GM18870 (cell line): Measurements from ENCODE around the gene SYNPR.
A peak's percentile ranks its signal among the peaks of the same experiment; 100 is the strongest.
"Not testable (repeated sequence)": the region's sequence is repeated elsewhere in the genome, so short reads cannot be mapped to it uniquely, and the experiment has no call there.

Experiments used
- ATAC-seq: cut with Tn5 transposase; IDR thresholded peaks from one replicate; pipeline ENCODE4 v1.9.1; 2021; ENCODE audit warnings: moderate library complexity; ENCODE audit not compliant: unreplicated experiment

Gene SYNPR

GRCh38 chr3:63278171-63279004 lies at the start of gene SYNPR:
Gene SYNPR, plus strand, starts transcription at chr3:63278308.
- no peak for ATAC-seq

DNA sequence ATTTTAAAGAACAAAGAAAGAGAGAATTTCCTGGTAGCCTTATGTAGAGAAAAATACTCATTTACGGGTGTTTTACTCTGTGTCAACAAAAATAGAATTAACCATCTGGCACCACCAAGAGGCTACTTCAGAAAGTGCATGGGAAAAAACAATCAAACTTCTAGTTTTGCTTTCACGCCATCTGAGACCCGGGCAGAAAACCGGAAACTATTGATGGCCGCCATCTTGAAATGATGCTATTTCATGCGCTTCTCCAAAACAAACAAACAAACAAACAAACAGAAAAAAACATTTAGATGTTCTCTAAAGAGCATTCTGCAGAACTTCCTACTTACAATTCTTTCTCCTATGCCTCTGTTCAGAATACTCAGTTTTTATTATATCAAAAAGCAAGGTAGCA lies 49.4 kb upstream of the SYNPR start:
- peak; percentile 71 for ATAC-seq

DNA sequence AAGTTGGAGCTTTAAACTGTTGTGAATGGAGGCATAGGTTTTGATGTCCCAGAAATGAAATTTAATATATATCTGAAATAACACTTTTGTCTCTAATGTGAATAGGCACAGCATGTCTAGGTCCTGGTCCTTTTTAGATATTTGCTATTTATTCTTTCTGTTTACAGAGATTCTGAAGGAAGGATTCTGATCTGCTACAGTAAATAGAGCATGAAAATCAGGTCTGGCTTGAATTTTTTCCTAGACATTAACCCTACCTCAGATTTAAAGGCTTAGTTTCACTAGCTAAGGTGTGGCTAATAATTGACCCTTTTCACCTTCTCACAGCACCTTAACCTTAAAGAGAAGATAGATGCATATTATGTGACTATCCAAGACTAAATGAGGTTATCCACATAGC lies 48.0 kb upstream of the SYNPR start:
- ATAC-seq, result no peak

DNA sequence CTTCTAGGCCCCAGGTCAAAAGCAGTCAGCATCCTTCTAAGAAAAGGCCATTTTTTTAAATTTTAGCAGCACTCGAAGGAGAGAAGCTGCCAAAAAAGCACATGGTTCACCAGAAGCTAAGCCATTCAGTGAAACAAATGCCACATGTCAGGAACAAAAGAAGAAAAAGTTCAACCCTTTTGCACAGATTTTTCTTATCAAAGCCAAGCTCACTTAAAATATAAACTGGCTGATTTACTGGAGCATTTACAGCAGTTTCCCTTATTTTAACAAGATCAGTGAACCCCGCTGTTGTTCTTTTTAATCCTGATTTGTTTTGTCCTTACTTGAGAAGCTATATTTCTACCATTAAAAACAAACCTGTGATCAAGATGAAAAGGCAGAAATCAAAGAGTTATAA lies 46.5 kb upstream of the SYNPR start:
- no peak for ATAC-seq

DNA sequence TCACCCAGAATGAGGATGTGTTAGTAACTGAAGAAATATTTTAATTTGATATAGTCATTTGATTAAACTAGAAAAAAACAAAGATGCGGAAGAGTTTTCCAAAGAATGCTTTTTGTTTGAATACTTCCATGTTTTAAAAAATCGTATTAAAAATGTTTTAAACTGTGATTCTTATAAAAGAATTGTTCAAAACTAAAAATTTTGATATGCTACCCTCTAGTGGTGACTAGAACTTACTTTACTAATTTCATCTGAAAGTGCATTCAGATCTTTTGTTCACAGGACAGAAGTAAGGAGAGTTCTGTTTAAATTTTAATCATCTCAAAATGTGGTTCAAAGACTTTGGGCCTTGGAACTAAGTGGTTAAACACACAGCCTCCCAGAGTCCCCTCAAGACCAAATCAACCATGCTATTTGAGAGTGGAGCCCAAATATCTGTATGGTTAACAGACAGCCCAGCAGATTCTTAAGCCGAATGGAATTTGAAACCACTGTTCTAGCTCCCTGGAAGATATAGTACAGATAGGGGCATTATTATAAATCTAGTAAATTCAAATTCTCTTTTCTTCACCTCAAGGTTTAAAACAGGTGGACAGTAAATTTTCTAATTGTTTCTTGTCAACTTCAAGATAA lies 45.2 kb upstream of the SYNPR start:
- ATAC-seq, result no peak

GRCh38 chr3:63240381-63240902 lies 37.7 kb upstream of the SYNPR start:
- no peak for ATAC-seq

- no peak for ATAC-seq
Measured at GRCh38 chr3:63242124-63242523, 36.0 kb upstream of the SYNPR start.

DNA sequence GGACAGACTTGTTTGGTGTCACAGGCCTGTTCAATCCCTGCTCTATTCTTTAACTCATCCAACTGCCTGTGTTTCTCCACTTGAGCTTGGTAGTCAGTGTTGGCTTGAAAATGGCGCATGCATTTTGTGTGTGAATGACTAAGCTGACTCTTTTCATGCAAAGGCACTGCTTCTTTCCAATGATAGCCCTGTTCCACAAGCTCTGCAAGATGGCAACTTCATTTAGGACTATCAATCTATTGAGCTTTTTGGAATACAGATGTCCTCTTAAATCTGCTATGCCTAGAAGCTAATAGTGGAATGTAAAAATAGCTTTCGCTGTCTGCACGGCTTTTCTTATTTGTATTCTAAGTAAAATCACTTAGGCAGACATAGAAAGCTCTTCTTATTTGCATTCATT lies 33.6 kb upstream of the SYNPR start:
- no peak for ATAC-seq

DNA sequence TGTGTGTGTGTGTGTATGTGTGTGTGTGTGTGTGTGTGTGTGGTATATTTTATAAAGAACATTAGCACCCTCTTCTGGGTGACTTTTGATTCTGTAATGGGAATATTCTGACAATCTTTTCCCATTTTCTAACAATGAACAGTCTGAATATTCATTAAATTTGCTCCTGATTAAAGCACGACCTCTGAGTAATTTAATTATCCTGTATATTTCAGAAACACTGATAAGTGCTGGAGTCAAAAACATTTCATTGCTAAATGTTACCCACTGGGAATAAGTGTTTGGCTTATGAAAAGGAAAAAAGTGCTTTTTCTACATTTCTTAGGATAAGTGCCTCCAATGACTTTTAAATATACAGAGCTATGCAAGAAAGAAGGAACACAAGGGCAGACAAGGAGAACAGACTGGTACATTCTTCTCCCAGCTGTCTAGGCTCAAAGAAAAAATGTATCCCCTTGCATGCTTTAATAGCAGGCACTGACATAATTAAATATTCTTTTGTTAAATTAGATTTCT lies 32.3 kb upstream of the SYNPR start:
- no peak for ATAC-seq

- ATAC-seq, result no peak
Measured at GRCh38 chr3:63248015-63248414, 30.1 kb upstream of the SYNPR start.

- ATAC-seq, result no peak
Measured at GRCh38 chr3:63251499-63251898, 26.6 kb upstream of the SYNPR start.

DNA sequence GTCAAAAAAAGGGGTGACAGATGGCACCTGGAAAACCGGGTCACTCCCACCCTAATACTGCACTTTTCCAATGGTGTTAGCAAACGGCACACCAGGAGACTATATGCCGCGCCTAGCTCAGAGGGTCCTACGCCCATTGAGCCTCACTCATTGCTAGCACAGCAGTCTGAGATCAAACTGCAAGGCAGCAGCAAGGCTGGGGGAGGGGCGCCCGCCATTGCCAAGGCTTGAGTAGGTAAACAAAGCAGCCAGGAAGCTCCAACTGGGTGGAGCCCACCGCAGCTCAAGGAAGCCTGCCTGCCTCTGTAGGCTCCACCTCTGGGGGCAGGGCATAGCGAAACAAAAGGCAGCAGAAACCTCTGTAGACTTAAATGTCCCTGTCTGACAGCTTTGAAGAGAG lies 22.3 kb upstream of the SYNPR start:
- ATAC-seq, result not testable (repeated sequence)

GRCh38 chr3:63264716-63265115 lies 13.4 kb upstream of the SYNPR start:
- no peak for ATAC-seq

DNA sequence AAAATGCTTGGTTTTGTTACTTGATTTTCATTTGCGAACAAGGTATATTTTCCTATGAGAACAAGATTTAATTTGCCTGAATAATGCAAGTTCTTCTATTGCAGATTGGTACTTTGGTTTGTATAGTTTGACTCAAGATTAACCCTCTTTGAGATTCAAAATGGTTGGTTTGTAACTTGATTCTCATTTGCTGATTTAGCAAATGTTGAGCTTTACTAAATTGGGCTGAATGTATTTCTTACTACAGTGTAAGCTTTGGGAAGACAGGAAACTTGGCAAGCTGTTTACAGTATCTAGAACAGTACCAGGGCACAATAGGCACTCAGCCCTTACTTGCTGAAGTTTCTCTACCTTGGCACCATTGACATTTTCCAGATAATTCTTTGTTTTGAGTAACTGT lies 3.7 kb upstream of the SYNPR start:
- no peak for ATAC-seq

GRCh38 chr3:63279005-63279841 lies 1.1 kb downstream of the SYNPR start:
- ATAC-seq, result no peak

GRCh38 chr3:63287610-63288009 lies 9.5 kb downstream of the SYNPR start:
- no peak for ATAC-seq

DNA sequence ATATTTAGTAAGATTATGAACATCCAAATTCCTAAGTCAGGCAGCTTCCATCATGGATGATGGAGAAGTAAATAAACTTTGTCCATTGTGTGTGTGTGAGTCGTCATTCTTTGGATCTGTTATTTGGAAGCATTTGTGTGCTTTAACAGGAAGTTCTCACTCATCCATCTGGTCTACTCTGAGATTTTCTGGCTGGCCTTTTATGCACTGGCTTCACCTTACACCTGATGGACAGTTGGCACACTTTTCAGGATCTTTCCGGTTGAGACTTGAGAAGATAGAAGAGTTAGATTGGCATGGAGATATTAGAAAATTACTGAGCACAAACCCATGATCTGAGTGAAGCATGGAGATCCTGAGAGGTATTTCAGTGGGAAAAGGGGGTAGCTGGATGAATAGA lies 12.6 kb downstream of the SYNPR start:
- ATAC-seq, result no peak

DNA sequence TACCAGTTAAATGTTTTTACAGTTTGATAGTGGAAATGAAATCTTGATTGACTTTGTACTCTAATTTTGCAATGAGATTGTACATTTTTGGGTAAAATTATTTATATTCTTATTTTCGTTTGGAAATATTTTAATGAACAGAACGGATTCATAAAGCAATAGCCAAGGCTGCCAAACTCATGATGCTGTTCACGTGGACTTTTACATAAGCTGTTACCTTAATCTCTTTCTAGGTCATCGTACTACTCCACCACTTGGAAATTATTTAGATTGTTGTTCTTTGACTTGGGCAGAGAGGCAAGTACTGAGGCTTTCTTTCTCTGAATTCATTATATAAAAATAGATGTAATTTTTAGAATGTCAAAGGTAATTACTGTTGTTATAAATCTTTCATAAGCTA lies 16.2 kb downstream of the SYNPR start:
- no peak for ATAC-seq

DNA sequence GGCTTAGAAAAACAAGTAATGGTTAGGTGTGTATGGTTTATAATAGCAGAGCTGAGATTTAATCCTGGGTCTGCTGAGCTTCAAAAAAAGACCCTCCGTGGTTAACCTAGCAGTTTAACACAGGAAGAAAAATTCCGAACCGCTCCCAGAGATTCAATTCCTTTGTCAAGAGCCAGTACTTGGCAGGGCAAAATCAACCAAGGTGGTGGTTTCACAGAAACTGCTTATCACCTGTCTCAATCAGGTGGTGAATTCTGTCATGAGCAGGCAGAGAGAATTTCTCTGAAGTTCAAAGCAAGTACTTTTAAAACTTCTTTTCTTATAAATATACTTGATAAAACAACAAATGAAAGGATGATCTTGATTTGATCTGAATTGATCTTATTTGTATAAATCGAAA lies 17.2 kb downstream of the SYNPR start:
- ATAC-seq, result no peak

GRCh38 chr3:63295806-63296205 lies 17.7 kb downstream of the SYNPR start:
- no peak for ATAC-seq

- no peak for ATAC-seq
Measured at GRCh38 chr3:63296249-63296648, 18.1 kb downstream of the SYNPR start.
